Measurements from ENCODE around the gene KIF1A. TPM values are rescaled to one million over a fixed set of nuclear protein-coding genes. Genes with fewer than 3 reads are reported as not detected.

Gene KIF1A
- total and polyA plus RNA-seq, 10 of the 15 experiments (the other 5 are each of a cell fraction or from before 2014, with no cell fraction given): 0.04 to 0.95 (median 0.06) TPM; not detected in 5

DNA sequence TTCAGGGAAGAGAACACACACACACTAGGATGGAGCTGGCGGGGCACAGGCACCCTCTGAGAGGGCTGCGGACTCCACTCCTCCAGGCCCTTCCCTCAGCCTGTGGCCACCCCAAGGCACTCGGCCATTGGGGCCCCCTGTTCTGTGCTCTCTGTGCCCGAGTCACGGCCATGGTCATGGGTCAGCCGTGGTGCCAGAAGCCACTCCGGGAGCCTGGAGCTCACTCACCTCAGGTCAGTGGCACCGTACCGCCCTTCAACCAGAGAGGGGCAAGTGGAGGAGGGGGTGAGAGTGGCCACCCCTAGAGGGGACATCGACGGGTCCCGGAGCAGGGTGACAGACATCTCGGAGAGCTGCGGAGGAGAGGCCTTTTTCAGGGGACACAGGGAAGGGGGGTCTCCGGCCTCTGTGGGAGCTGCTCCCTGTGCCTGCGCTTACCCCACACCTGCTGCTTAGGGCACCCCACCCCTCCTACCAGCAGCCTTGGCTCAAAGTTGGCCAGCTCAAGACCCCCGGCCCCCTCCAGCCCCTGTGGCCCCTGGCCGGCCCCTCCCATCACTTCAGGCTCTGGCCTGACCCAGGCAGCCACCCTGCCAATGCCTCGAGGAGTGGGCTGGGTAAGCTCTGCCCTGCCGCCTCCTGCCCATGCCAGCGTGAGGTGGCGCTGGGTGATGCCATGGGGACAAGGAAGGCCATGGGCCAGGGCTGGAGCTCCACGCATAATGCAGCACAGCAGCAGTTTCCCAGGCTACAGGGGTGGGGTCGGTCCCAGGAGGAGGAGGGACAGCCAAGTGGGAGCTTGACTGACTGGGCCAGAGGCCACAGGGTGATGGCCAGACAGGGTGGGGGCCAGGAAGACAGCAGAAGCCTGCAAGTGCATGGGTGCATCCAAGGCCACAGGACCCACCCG, 99.1 kb downstream of the KIF1A start:
- ChIA-PET RAD21 (ENCODE audit: unreplicated experiment) (no interaction called here), SMC1A (ENCODE audit: uncharacterized antibody, unreplicated experiment) (no interaction called here), CTCF (no interaction called here), POLR2A (interaction anchor here (1.0 kb wide), 1 partner anchor 134 kb away, joined by 3 read pairs; the partner anchor contains the start of gene CAPN10)
- DNase-seq (ENCODE audit: low read depth, low spot score): no peak
- no peak overlapping the region for H3K9ac ChIP-seq (ENCODE audit: control insufficient read depth, insufficient read depth, low read length)
- no peaks in the 10 kb centered on the region for H3K27me3 ChIP-seq (replicated peaks in 1 of 2; ENCODE audit: control insufficient read depth in 2 of 2, insufficient read depth in 2 of 2, low read length in 1 of 2)
- no peak overlapping the region for H2AFZ ChIP-seq (ENCODE audit: control insufficient read depth, low read depth, low read length)
- no peak overlapping the region for H3K4me2 ChIP-seq (ENCODE audit: control insufficient read depth, insufficient read depth)
- TF ChIP-seq WRNIP1 (IDR thresholded peaks at IDR 0.05; ENCODE audit: borderline replicate concordance, low read depth, low read length) (no peak), ZNF592 (IDR thresholded peaks at IDR 0.05) (no peak), STAT1 (conservative IDR thresholded peaks at IDR 0.05) (no peak), PAX8 (IDR thresholded peaks at IDR 0.05) (no peak)
- no peak for ATAC-seq
- no peak overlapping the region for H3K27ac ChIP-seq (ENCODE audit: control insufficient read depth, insufficient read depth)
- no peaks in the 10 kb centered on the region for H3K36me3 ChIP-seq (ENCODE audit: control insufficient read depth in 2 of 2, insufficient read depth in 2 of 2, low read length in 1 of 2)
- FAIRE-seq: no peak
- H3K9me3 ChIP-seq (replicated peaks; ENCODE audit: control insufficient read depth, insufficient read depth, low read length): no peaks in the 10 kb centered on the region
- BruUV-seq (replicated peaks): no TSS peak
- intact Hi-C loops (cut with micrococcal nuclease; ENCODE audit: unreplicated experiment) (no loop called here), in situ Hi-C loops (cut with MboI) (no loop called here)
- H4K20me1 ChIP-seq (ENCODE audit: control insufficient read depth, insufficient read depth): no peaks in the 10 kb centered on the region
- H3K4me3 ChIP-seq: no peak overlapping the region
- no peaks in the 10 kb centered on the region for H3K79me2 ChIP-seq (ENCODE audit: control insufficient read depth, insufficient read depth, low read length)
- no peaks in the 10 kb centered on the region for H3K4me1 ChIP-seq (ENCODE audit: control insufficient read depth, insufficient read depth, low read length)
- WGBS (ENCODE audit: insufficient coverage, insufficient replicate concordance, low lambda C conversion rate, missing lambda C conversion rate): 52% methylated on average over 25 of the region's 25 CpGs
